GM06990 (cell line): Measurements from ENCODE around the gene BHLHE40.

ENCODE experiments used
- DNase-seq: peaks from one replicate; pipeline ENCODE4 v3.0.0-alpha.2; 2011; ENCODE audit not compliant: insufficient read length; ENCODE audit errors: extremely low read depth
- H3K27me3 ChIP-seq: replicated peaks from 2 replicates; pipeline ENCODE4 v1.6.0; 2011; ENCODE audit warnings: low read length; ENCODE audit not compliant: control insufficient read depth, insufficient read depth
- H3K36me3 ChIP-seq: 2 replicates; pipeline ENCODE4 v1.5.1; 2011; ENCODE audit warnings: low read length; ENCODE audit not compliant: control insufficient read depth, insufficient read depth
- H3K4me3 ChIP-seq: replicated peaks from 2 replicates; pipeline ENCODE4 v1.5.1; 2011; ENCODE audit warnings: low read depth, mild to moderate bottlenecking, control low read depth, low read length
- TF ChIP-seq, protein P1 (sequence below): IDR thresholded peaks from 2 replicates; pipeline ENCODE4 v1.5.1; 2011; ENCODE audit warnings: low read length, control low read depth, mild to moderate bottlenecking, inconsistent platforms; ENCODE audit not compliant: insufficient read depth, poor library complexity, severe bottlenecking

Gene BHLHE40

DNA sequence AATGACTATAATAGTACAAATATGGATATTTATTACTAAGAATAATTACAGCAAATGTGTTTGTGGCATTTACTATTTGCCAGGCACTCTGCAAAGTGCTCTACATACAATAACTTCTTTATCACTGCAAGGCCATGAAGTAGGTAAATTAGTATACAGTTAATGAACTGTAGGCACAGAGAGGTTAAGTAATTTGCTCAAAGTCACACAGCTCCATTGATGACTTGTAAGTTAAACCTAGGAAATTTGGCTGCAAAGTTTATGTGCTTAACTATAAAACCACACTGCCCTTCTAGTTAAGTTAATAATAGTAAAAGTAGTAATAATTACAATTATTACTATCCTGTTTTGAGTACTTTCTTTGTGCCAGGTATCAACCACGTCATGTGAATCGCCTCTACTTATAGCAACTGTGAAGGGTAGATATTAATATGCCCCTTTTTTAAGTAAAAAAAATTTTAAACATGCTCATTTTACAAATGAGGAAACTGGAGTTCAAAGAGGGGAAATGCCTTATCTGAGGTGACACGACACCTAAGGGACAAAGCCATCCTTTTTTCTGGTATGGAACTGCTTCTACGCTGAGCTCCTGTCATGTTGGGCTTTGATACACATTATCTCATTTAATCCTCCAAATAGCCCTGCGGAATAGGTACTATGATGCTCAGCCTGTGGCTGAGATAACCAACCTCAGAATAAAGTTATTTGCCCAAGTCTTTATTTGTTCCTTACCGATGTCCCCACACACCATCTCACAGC is 8.5 kb downstream of the BHLHE40 start:
- TF ChIP-seq, protein P1, sequence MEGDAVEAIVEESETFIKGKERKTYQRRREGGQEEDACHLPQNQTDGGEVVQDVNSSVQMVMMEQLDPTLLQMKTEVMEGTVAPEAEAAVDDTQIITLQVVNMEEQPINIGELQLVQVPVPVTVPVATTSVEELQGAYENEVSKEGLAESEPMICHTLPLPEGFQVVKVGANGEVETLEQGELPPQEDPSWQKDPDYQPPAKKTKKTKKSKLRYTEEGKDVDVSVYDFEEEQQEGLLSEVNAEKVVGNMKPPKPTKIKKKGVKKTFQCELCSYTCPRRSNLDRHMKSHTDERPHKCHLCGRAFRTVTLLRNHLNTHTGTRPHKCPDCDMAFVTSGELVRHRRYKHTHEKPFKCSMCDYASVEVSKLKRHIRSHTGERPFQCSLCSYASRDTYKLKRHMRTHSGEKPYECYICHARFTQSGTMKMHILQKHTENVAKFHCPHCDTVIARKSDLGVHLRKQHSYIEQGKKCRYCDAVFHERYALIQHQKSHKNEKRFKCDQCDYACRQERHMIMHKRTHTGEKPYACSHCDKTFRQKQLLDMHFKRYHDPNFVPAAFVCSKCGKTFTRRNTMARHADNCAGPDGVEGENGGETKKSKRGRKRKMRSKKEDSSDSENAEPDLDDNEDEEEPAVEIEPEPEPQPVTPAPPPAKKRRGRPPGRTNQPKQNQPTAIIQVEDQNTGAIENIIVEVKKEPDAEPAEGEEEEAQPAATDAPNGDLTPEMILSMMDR = no peak
- no peak for DNase-seq
- Histone ChIP-seq H3K27me3 (no peaks in the 10 kb centered on the region), H3K4me3 (peak overlapping the region; percentile 58), H3K36me3 (peaks cover 8% of the 10 kb centered on the region)

DNA sequence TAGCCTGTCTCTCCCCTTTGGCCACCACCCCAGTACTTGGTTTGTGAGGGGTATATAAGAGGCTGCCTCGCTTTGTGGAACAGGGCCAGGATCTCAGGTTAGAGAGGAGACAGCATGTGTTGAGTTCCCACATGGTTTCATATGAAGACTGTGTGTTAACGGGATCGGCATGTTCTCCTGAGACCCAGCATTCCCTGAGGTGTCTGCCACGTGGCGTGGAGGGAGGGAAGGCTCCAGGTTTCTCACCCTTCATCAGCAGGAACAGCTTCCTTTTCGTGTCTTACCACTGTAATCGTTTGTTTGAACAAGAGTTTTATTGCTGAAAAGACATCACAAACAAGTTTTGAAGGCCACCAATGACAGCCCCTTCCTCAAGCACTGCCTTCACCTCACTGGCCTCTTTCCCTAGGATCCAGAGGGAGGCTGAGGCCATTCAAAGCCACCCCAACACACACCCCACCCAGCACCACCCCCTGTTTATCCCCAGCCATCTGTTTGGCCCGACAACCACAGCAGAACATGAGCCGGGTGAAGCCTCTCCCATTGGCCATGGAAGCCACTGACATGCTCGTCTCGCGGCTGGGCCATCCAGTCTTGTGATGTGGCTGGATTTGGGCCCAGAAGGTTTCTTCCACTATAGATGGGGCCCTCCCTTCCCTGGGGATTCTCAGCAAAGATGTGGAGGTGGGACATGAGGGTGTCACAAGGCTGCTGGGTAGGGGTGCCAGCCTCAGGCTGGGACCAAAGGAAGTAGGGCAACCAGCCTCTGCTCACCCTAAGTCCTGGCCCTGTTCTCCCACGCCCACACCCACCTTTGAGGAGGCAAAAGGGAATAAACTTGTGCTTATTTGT is 10.0 kb downstream of the BHLHE40 start:
- no peak for DNase-seq
- Histone ChIP-seq H3K36me3 (no peaks in the 10 kb centered on the region), H3K4me3 (no peak overlapping the region), H3K27me3 (no peaks in the 10 kb centered on the region)
- TF ChIP-seq, protein P1 = no peak

DNA sequence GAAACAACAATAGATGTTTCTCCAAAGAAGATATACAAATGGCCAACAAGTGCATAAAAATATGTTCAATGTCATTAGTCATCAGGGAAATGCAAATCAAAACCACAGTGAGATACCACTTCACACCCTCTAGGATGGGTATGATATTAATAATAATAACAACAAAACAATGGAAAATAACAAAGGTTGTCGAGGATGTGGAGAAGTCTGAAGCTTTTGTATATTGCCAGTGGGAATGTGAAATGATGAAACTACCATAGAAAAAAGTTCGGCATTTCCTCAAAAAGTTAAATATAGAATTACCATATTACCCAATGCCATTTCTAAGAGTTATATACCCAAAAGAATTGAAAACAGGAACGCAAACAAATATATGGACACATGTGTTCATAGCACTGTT is 10.8 kb downstream of the BHLHE40 start:
- no peaks in the 10 kb centered on the region for H3K36me3 ChIP-seq
- no peak for DNase-seq

DNA sequence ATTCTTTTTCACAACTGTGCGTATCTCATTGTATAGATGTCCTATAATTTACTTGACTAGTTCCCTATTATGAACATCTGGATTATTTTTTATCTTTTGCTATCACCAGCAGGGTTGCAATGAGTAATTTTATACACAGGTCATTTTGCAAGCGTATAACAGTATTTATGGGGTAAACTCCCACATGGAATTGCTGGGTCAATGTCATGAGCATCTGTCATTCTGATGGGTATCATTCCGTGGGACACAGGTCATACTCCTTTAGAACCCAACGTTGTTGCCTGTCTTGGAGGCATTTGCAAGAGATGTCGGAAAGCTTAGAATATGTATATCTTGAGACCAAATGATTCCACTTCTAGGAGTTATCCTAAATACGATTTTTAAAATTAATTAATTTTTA is 12.9 kb downstream of the BHLHE40 start:
- no peaks in the 10 kb centered on the region for H3K27me3 ChIP-seq
- H3K36me3 ChIP-seq = no peaks in the 10 kb centered on the region
- TF ChIP-seq, protein P1 = no peak
- no peak for DNase-seq
- H3K4me3 ChIP-seq = no peak overlapping the region

More for the DNA sequence above, 10.8 kb downstream of the BHLHE40 start:
- TF ChIP-seq, protein P1 = no peak
- H3K4me3 ChIP-seq = no peak overlapping the region
- no peaks in the 10 kb centered on the region for H3K27me3 ChIP-seq

DNA sequence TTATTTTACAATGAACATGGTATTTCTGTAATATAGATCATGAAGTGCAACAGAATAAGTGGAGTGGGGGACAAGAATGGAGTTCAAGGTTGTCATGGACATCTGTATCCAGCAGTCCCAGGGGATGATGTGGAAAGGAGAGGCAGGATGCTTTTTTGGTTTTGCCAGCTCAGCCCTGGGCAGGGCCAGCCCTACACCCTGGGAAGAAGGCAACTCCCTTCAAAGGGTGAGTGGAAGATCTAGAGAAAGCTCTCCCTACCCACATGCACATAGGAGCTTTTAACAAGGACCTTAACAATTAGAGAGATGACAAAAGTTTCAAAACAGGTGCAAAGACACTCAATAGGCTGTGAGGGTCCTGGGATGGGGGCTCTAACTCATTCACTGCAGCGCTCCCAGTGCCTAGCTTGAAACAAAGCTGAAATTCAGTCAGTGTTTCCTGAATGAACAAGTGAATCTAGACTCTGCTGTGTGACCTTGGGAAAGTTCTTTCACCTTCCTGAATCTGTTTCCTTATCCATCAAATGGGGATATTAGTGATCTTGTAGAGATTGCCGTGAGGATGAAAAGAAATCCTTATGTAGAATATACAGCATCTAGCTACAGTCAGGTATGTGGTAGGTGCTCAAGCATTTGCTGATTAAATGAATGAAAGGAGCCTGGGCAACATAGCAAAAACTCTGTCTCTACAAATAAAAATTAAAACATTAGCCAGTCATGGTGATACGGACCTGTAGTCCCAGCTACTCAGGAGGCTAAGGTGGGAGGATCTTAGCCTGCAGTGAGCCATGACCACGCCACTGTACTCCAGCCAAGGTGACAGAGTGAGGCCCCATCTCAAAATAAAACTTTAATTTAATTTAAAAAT is 14.3 kb downstream of the BHLHE40 start:
- no peak overlapping the region for H3K4me3 ChIP-seq
- H3K27me3 ChIP-seq = no peaks in the 10 kb centered on the region
- no peak for DNase-seq
- H3K36me3 ChIP-seq = no peaks in the 10 kb centered on the region
- TF ChIP-seq, protein P1 = no peak
